ENCODE results near the gene TMEM151B.

The TMEM151B gene

GRCh38 chr6:44249082-44249748 is 21.0 kb upstream of the TMEM151B start:
- DNase-seq (ENCODE audit: low read depth): no peak
- peak overlapping the region; percentile 100 for H3K4me3 ChIP-seq (ENCODE audit: low read length)
- TF ChIP-seq, protein P1, sequence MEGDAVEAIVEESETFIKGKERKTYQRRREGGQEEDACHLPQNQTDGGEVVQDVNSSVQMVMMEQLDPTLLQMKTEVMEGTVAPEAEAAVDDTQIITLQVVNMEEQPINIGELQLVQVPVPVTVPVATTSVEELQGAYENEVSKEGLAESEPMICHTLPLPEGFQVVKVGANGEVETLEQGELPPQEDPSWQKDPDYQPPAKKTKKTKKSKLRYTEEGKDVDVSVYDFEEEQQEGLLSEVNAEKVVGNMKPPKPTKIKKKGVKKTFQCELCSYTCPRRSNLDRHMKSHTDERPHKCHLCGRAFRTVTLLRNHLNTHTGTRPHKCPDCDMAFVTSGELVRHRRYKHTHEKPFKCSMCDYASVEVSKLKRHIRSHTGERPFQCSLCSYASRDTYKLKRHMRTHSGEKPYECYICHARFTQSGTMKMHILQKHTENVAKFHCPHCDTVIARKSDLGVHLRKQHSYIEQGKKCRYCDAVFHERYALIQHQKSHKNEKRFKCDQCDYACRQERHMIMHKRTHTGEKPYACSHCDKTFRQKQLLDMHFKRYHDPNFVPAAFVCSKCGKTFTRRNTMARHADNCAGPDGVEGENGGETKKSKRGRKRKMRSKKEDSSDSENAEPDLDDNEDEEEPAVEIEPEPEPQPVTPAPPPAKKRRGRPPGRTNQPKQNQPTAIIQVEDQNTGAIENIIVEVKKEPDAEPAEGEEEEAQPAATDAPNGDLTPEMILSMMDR (conservative IDR thresholded peaks at IDR 0.05; ENCODE audit: low read length): no peak

- no peak overlapping the region for H3K4me3 ChIP-seq (ENCODE audit: low read length)
- no peak for DNase-seq (ENCODE audit: low read depth)
- TF ChIP-seq, protein P1 (conservative IDR thresholded peaks at IDR 0.05; ENCODE audit: low read length): no peak
Measured at GRCh38 chr6:44250067-44250717, 20.1 kb upstream of the TMEM151B start.

DNA sequence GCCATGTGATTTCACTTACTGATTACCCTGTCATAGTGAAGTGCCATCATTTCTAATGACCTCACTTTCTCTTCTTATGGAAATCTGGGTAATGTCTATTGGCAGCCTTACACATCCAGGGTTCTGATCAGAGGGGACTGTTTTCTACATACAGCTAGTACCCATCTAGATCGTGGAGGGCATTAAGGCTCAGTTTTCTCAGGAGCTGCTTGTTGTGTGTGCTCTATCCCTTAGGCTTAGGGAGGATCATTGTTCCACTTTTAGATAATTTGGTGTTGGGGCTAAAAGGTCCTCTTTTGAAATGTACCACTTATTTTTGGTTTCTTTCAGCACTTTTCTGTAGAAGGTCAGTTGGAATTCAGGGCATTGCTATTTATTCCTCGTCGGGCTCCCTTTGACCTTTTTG is 19.5 kb upstream of the TMEM151B start:
- TF ChIP-seq, protein P1 (conservative IDR thresholded peaks at IDR 0.05; ENCODE audit: low read length): no peak
- no peak for DNase-seq (ENCODE audit: low read depth)
- no peak overlapping the region for H3K4me3 ChIP-seq (ENCODE audit: low read length)

DNA sequence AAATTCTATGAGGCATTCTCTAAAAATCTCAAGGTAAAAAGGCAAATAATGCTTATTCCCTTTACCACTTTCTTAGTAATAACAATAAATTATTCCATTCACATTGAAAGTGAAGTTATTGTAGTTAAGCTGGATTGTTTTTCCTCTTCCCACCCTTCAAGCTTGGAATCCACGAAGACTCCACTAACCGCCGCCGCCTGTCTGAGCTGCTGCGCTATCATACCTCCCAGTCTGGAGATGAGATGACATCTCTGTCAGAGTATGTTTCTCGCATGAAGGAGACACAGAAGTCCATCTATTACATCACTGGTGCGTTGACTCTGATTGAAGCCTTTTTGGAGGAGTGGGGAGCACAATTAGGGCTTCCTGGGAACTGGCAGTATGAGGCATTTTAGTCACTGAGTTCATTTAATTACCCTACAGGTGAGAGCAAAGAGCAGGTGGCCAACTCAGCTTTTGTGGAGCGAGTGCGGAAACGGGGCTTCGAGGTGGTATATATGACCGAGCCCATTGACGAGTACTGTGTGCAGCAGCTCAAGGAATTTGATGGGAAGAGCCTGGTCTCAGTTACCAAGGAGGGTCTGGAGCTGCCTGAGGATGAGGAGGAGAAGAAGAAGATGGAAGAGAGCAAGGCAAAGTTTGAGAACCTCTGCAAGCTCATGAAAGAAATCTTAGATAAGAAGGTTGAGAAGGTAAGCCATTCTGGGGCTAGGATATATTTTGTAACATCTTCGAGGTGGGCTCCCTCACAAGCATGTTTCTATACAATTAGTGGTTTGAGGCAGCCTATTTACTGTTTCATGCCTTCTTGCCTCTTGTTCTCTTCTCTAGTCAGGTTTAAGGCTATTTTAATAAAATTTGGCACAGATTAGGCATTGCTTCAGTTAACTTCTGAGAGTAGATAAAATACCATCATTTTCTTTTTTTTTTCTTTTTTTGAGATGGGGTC is 18.4 kb upstream of the TMEM151B start:
- TF ChIP-seq, protein P1 (conservative IDR thresholded peaks at IDR 0.05; ENCODE audit: low read length): no peak
- DNase-seq (ENCODE audit: low read depth): no peak
- H3K4me3 ChIP-seq (ENCODE audit: low read length): no peak overlapping the region

DNA sequence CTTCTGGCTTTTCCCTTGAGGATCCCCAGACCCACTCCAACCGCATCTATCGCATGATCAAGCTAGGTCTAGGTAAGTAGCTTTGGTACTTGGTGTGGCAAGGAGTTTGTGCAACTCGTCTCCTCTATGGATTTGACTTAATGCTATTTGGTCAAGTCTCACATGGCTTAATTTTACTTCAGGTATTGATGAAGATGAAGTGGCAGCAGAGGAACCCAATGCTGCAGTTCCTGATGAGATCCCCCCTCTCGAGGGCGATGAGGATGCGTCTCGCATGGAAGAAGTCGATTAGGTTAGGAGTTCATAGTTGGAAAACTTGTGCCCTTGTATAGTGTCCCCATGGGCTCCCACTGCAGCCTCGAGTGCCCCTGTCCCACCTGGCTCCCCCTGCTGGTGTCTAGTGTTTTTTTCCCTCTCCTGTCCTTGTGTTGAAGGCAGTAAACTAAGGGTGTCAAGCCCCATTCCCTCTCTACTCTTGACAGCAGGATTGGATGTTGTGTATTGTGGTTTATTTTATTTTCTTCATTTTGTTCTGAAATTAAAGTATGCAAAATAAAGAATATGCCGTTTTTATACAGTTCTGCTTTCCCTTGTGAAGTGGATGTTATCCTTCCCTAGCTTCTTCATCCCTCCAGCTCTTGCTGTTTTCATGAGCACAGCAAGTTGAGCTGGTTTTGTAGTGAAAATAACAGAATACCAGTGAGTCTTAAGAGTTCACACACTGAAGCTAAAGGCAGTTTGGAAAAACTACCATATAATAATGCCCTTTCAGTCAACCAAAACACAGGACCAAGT is 16.7 kb upstream of the TMEM151B start:
- no peak for DNase-seq (ENCODE audit: low read depth)
- H3K4me3 ChIP-seq (ENCODE audit: low read length): no peak overlapping the region
- TF ChIP-seq, protein P1 (conservative IDR thresholded peaks at IDR 0.05; ENCODE audit: low read length): peak; percentile 56

DNA sequence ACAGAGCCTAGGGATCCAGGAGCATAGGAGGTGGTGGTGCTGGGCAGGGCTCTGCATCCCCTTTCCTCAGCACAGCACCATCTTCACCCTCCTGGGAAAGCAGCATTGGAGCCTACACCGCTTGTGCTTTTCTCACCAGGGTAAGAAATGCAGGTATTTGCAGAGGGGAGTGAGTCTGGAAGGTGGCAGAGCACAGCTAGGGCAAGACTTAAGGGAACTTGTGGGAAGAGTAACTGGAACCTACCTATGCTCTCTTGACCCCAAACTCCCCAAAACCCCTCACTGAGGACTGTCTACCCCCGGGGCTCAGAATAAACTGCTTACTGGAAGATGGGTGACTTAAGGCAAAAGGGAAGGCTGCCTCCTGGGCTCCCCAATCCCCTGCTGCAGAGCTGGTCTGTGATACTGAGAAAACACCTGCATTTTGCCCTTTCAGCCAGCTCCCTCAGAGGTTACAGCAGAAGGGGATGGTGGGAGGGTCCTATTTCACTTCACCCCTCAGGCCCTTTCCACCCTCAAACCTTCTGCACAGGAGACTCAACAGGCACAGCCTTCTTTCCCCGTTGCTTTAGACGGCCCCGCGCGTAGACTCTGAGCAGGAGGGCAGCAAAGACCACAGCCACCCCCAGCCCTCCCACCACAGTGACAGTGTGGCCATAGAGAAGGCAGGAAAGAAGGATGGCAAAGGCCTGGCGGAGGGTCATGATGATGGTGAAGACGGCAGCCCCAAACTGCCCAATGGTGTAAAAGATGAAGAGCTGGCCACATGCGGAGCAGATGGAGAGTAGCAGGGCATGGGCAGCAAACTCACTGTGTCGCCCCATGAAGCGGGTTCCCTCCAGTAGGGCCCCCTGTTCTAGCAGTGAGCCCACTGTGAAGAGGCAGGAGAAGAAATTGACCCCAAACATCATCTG is 15.8 kb upstream of the TMEM151B start:
- TF ChIP-seq, protein P1 (conservative IDR thresholded peaks at IDR 0.05; ENCODE audit: low read length): no peak
- no peak overlapping the region for H3K4me3 ChIP-seq (ENCODE audit: low read length)
- DNase-seq (ENCODE audit: low read depth): no peak
